Measurements from ENCODE around the gene NUDT14.

Gene NUDT14

DNA sequence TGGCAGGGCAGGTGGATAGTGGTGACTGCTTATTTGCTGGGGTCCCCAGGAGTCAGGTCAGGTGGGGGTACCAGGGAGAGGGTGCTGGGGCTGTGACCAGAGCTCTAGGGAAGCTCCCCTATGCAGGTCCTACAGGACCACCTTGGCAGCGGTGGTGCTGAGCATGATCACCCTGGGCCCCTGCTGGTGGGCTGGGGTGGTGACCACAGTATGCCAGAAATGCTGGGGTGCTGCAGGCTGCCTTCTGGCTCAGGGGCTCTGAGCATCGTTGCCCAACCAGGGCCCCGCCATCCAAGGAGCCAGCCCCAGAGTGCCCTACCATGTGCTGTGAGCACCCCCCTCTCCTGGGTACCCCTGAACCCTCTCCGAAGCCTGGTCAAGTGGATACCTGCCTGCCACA, 17.5 kb upstream of the NUDT14 start:
- no peak for DNase-seq (ENCODE audit: low spot score)

DNA sequence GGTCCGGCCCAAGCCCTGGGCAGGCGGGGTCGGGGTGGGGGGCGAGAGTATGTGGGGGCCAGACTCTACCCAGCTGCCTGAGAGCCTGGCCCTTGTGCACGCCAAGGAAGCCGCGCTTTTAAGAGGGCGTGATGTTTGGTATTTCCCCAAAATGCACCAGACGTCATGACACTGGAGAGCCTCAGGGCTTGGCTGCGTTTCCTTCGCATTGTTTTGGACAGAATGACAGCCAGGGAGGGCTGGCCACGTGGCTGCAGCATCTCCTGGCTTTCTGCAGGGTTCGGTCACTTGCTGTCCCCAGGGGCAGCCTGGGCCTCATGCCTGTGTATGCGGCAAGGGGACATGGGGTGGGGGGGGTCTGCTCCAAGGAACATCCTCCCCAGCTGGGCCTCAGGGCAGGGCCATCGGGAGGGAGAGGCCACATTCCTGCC, 16.1 kb upstream of the NUDT14 start:
- DNase-seq (ENCODE audit: low spot score) = no peak

DNA sequence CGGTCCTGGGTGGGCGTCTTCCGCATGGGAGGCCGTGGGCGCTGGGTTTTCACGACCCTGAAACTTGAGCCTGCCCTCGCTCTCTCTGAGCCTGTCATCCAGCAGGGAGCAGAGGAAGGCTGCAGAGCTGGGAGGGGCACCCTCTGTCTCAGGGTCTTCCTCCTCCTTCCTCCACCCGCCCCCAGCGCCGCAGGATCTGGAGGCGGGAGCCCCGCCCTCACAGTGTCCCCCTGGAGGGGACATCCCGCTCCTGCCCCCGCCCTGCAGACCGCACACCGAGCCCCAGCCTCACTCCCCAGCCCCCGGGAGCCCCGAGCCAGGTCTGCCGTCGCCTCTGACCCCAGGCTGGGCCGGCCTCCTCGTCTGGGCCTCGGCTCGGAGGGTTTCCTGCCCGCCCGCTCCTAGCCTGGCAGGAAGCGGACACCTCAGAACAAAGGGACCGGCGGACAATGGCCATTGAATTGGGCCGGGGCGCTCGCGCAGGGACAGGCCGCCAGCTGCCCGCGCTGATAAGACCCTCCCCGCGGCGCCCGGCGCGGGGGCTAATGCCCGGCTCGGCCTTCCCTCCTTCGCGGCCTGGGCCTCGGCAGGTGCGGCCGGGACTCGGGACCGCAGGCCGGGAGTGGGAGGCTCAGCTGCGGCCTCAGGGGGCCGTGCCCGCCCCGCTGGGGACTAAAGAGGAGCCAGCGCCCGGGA, 15.3 kb upstream of the NUDT14 start:
- no peak for DNase-seq (ENCODE audit: low spot score)

DNA sequence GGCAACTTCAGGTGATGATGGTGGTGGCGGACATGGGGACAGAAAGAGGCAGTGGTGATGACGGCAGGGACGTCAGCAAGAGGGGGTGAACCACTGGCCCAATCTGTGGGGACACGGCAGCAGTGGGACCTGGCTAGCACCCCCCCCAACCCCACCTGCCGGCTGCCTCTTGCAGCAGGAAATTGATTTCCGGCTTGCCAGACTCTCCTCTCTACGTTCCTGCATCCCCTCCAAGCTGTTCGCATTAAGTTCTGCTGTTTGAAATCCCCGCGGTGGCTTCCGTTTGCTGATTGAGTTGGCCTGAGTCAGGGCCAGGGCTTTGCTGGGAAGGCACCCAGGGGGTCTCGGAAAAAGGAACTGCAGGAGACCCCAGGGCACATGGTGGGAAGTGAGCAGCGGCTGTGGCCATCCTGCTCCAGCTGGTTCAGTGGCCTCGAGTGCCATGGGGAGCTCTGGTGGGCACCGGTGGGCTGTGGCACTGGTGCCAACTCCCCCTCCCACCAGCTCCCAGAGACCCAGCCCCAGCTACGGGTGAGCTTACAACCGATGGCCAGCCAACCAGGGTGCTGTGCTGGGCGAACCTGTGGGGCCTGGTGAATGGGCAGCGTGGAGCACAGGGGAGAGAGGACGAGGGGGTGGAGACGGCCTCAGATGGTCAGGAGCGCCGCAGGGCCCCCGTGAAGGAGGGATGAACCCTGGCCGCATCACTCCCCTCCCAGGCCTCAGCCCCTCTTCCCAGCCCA, 14.6 kb upstream of the NUDT14 start:
- no peak for DNase-seq (ENCODE audit: low spot score)

DNA sequence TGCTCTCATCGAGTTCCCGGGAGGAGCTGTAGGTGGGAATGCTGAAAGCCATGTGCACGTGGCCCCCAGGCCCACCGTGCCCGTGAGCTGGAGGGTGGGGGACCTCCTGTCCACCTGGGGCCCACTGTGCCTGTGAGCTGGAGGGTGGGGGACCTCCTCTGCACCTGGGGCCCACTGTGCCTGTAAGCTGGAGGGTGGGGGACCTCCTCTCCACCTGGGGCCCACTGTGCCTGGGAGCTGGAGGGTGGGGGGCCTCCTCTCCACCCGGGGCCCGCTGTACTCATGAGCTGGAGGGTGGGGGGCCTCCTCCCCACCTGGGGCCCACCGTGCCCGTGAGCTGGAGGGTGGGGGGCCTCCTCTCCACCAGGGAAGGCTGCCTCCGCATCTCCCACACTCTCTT, 13.9 kb upstream of the NUDT14 start:
- no peak for DNase-seq (ENCODE audit: low spot score)

DNA sequence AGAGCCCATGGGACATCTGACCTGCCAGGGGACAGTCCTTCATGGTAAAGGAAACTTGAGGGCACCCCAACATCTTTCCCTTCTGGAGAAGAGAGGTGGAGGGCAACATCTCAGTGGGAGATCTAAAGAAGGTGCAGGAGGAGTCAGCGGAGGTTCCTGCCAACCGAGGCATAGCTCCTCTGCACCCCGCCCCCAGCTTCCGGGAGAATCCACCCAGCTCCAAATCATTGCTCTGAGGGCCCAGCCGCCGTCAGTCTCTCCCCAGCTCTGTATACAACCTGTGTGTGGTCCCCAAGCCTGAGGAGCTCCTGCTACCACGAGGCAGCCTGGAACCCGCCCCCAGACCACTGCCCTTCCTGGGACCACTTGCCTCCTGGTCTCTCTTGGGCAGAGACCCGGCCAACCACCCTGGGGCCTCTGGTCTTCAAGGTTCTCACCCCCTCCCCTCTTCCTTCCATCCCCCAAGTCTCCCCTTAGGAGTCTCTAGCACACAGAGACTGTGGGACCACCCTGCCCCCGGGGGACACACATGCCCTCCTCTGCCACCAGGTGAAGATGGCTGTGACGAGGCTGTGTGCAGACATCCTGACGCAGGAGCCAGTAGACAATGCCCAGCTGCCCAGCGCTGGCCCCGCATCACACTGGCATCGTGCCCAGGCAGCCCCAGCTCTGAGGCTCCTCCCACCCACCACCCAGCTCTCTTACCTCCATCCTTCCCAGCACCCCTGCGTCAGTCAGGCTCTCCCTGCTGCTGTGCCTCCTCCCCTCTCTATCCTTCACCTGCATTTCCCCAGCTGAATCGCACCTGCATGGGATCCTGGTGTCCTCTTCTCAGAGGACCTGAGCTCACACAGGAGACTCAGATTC, 13.0 kb upstream of the NUDT14 start:
- DNase-seq (ENCODE audit: low spot score) = no peak

DNA sequence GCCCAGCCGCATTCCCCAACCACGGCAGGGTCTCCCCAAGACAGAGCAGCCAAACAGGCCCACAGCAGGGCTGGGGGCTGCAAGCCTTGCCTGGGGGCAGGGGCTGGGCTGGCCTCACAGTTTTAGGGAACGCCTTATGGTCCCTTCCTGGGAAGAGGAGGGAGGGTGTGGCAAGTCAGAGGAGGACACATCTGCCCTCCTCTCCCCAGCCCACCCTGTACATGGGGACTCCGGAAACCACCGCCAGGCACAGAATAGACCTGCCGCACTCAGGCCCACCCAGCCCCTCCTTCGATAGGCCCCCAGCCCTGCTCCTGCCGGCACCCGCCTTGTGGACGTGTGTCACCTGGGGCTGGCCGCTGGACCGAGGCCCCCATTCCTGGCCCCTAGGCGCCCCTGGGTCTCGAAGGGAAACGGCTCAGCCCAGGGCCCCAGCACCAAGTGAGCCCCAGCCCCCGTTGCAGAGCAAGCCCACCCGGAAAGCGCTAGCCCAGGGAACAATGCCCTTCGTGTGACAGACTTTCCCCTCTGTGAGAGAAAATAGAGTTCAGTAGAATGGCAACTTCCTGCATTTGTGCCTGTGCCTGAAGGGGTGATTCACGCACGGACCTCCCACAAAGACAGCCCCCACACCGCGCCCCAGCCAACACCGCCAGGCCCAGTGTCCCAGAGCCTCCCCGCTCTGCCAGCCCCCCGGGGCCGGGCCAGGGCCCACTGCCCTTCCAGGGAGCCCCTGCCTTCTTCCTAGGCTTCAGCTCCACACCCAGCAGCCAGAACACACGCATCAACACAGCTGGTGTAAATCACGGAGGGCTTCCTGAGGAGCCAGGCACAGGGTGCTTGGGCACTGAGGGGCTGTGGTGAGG, 12.0 kb upstream of the NUDT14 start:
- no peak for DNase-seq (ENCODE audit: low spot score)

DNA sequence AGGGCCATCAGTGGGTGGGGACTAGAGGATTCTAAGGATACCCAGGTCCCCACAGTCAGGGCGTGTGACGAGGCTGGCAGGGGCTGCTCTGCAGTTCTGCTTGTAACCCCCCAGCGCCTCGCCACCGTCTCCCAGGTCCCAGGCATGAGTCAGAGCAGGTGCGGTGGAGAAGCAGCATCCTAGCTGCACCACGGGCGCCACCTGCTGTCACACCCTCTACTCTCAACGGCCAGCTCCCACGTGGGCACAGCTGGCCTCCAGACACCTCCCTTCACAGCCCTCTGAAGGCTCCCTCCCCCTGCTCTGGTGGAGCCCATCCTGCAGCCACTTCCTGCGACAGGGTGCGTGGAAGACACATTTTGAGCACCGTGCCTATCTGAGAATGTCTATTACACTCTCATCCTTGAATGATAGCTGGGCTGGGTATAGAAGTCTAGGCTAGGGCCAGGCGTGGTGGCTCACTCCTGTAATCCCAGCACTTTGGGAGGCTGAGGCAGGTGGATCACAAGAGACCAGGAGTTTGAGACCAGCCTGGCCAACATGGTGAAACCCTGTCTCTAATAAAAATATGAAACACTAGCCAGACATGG, 6.9 kb upstream of the NUDT14 start:
- no peak for DNase-seq (ENCODE audit: low spot score)

DNA sequence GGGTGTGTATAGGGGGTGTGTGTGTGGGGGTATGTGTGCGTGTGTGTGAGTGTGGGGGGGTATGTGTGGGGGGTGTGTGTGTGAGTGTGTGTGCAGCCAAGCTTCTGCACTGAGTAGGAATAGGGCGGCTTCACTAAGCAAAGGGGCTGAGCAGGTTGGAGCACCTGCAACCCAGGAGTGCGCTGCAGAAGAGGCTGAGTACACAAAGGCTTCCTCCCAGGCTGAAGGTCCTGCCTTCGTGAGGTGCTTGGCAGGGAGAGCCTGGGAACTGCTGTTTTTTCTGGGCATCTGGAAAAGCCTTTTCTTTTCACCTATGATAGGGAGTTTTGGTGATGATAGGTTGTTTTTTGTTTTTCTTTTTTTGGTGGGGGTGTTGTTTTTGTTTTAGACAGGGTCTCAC, 6.0 kb upstream of the NUDT14 start:
- no peak for DNase-seq (ENCODE audit: low spot score)

DNA sequence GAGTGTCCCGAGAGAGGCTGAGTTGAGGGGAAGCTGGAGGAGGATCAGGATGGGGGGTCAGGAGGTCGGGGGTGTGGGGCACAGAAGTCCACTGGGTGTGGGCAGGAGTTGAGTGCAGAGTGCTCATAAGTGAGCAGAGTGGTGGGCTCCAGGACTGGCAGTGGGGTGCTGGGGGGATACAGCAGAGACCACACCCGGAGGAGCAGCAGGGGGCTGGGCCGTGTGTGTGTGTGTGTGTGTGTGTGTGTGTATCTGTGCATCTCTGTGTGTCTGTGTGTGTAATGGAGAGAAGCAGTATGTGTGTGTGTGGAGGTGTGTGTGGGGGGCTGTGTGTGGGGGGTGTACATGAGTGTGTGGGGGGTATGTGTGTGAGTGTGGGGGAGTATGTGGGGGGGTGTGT, 4.9 kb upstream of the NUDT14 start:
- DNase-seq (ENCODE audit: low spot score) = no peak

DNA sequence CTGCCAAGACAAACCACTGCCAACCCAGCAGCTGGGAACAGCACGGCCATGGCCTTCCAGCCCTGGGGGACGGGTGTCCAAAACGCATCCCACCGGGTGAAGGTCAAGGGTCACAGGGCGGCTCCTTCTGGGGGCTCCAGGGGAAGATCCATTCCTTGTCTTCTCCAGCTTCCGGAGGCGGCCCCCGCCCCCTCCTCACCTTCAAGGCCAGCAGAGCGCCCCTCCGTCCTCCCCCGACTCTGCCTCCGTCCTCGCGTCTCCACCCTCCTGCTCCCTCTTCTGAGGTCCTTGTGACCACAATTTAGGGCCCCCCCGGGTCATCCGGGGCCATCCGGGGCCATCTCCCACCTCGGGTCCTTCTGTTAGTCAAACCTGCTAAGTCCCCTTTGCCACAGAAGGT, 3.9 kb upstream of the NUDT14 start:
- DNase-seq (ENCODE audit: low spot score) = no peak

DNA sequence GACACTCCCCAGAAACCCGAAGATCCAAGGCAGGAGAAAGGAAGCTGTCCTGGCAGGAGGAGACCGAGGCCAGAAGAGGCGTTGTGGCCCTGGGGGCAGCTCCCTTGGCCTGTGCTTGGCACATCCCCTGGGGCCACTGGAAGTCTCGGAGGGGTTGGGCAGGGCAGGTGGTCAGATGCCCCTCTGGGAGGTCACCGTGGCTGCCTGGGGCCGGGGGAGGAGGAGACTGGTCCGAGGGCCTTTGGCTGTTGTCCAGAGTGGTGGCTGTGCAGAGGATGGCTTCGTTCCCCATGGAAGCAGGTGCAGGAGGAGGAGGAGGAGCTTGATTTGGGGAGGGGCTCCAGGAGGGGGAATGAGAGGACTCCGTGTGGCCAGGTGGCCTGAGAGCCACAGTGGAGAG, 3.3 kb upstream of the NUDT14 start:
- no peak for DNase-seq (ENCODE audit: low spot score)

DNA sequence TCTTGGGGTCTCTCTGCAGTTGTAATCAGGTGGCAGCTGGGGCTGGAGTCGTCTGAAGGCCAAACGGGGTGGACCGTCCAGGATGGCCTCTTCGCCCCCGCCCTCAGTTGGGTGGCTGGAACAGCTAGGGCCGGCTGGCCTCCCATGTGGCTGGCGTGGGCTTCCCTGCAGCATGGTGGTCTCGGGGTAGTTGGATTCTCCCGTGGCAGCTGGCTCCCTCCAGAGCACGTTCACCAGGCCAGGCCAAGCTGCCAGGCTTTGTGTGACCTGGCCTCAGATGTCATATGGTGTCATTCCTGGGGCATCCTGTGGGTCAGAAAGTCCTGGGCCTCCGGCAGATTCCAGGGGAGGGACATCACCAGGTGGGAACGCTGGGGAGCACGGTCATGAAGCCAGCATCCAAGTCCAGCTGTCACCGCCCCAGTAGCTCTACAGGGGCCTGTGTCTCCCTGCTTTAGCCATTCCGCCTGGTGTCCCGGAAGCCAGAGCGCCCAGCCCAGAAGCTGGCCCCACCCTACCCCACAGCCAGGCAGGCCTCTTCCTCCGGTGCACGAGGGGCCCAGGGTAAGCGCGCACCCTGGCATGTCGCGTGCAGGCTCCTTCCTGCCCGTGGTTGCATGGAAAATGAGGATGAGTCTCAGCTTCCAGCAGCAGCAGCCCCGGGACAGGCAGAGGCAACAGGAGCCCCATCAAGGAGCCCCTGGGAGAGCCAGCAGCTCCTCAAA, 1.3 kb upstream of the NUDT14 start:
- DNase-seq (ENCODE audit: low spot score) = no peak

DNA sequence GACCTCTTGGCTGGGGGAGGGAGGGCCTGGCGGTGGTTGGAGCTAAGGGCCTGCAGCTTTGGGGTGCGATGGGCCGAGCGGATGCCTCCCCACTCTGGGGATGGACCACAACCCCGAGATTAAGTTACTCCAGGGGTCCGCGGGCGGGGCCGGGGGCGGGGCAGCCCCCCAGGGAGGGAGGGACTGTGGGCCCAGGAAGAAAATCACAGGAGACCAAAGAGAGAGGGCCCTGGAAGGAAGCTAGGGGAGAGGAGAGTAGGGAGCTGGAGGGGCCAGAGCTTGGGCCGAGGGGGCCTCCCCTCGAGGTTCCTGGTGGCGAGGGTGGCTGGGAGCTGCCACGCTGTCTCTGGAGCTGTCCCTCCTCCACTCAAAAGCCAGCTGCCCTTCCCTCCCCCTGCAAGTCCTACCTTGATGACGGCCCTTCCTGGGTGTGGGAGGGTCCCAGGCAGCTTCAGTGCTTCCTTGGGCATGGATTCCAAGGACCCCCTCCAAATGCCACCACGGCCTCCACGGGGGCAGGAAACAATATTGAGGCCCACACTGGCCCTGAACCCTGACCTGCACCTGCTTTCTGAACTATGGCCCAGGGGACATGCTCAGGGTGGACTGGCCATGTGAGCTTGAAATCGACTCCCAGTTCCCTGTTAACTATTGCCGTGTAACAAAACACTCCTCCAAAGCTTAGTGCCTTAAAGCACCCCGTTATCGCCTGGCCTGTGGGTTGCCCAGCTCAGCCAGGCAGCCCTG, 610 bp upstream of the NUDT14 start:
- no peak for DNase-seq (ENCODE audit: low spot score)

DNA sequence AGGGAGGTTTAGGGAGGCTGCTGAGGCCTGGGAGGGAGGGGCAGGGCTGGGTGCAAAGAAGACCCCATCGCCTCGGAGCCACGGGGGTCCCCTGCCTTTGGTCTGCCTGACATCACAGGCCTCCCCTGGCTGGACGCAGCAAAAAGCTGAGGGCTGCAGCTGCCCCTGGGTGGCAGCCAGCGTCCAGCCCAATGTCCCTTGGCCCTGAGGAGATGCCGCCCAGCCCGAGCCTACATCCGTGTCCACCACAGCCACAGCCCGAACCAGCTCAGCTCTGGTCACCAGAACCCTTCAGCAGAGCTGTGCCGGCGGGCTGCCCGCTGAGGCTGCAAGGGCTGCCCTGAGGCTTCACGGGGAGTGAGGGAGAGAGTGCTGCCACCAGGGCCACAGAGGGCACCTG, 1.9 kb downstream of the NUDT14 start:
- DNase-seq (ENCODE audit: low spot score) = no peak

DNA sequence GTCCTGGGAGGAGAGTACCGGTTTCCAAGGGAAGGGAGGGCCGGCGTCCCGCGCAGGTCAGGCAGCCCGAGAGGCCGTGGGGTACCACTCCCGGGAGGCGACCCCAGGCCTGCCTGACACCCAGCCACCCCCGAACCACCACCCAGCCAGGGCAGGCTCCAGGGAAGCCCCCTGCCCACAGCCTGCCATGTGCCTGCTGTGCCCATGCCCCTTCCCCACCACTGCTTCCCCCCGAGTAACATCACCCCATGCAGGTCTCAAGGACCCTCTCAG, 2.3 kb downstream of the NUDT14 start:
- DNase-seq (ENCODE audit: low spot score) = no peak

DNA sequence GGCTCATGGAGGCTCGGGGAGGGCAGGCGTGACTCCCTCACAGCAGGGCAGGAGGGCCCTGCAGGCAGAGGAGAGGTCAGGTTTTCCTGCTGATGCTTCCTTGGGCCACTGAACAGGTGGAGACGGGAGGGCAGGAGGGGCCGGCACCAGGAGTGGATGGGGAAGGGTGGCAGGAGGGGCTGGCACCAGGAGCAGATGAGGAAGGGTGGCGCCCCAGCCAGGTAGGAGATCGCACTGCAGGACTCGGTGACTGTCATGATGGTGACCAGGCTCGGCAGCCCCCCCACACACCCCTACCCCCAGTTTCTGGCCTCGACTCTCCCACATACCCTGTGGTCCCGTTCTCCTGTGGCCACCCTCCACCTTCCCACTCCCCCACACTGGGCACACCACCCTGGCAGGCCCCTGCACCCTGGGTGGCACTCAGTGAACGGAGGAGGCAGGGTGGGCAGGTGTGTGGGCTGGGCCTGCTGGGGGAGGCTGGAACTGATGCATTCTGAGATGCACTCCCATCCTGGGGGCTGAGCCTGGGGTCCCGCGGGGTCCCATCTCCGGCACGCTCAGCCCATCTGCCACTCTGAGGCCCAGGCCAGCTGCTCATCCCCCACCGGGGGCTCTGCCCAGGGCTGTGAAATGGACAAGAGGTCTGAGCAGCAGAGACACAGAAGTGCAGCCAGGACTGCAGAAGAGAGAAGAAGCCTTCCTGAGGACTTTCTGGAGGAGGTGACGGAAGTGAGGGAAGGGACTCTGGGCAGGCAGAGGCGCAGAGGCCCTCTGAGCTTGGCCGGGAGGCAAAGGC, 2.8 kb downstream of the NUDT14 start:
- no peak for DNase-seq (ENCODE audit: low spot score)

DNA sequence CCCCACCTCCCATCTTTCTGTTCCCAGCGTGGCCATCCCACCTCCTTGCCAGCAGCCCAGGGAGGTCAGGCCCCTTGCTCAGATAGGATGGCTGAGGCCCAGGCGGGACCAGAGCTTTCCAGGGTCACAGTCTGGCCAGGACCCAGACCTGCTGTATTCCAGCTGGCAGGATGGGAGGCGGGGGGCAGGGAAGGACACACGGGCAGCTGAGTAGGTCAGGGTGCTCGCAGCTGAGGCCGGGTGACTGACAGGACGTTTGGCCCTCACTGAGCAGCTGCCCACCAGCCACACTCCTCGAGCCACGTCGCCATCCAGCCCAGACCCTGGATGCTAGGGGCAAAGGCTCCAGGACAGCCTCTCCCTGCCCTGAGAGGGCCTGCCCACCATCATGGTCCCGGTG, 4.0 kb downstream of the NUDT14 start:
- no peak for DNase-seq (ENCODE audit: low spot score)

DNA sequence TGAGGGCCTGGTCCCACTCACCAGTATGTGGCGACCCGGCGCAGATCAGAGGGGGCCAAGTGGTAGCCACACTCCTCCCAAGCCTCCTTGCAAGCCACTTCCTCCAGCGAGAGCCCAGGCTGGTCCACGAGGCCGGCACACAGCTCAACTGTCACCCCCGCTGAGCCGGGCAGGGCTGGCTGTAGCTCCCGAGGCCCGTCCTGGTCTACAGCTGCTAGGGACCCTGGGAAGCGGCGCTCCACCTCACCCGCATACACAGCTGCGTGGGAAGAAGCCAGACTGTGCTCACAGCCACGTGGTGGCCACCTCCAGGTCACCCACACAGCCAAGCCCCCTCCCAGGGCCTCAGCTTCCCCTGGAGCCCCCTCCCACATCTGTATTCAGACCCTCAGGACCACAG, 4.6 kb downstream of the NUDT14 start:
- no peak for DNase-seq (ENCODE audit: low spot score)

Measured in putamen (tissue), 1 donor.